Measurements from ENCODE around the gene PAIP2B. TPM values are rescaled to one million over a fixed set of nuclear protein-coding genes. Genes with fewer than 3 reads are reported as not detected.

PAIP2B gene
- total RNA-seq, 1 experiment from 2014 or later, result 1.4 TPM

DNA sequence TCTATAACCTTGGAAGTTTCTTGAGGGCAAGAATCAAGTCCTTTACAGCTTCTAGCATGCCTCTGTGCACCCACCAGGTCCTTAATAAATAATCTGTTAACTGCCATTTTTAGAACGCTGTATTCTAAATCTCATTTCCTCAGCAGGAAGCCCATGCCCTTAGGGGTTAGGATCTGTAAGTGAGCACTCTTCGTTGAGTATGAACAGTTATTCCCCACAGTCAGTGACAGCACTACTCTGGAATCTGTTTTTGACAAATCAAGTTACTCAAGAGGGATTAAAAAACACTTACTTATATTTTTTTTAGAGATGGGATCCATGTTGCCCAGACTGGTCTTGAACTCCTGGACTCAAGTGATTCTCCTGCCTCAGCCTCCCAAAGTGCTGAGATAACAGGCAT is 14.6 kb downstream of the PAIP2B start:
- no peak for DNase-seq (ENCODE audit: low read depth, low spot score)
- H3K9me3 ChIP-seq (ENCODE audit: control insufficient read depth, insufficient read depth, low read depth, low read length), result no peaks in the 10 kb centered on the region
- no peak overlapping the region for H3K4me3 ChIP-seq (ENCODE audit: low read depth in 2 of 2, low read length in 2 of 2)
- peaks cover 11% of the 10 kb centered on the region for H3K27me3 ChIP-seq (ENCODE audit: control insufficient read depth, insufficient read depth, low read length)
- ChIA-PET POLR2A (no interaction called here), CTCF (no interaction called here)
- H3K36me3 ChIP-seq (ENCODE audit: control insufficient read depth, insufficient read depth, low read length), result no peaks in the 10 kb centered on the region
- intact Hi-C loops (cut with micrococcal nuclease; ENCODE audit: unreplicated experiment) (no loop called here), in situ Hi-C loops (cut with HindIII; ENCODE audit: low pct_unique_long_range_greater_than_20kb, low sequenced_read_pairs) (no loop called here)
- TF ChIP-seq, protein P1, sequence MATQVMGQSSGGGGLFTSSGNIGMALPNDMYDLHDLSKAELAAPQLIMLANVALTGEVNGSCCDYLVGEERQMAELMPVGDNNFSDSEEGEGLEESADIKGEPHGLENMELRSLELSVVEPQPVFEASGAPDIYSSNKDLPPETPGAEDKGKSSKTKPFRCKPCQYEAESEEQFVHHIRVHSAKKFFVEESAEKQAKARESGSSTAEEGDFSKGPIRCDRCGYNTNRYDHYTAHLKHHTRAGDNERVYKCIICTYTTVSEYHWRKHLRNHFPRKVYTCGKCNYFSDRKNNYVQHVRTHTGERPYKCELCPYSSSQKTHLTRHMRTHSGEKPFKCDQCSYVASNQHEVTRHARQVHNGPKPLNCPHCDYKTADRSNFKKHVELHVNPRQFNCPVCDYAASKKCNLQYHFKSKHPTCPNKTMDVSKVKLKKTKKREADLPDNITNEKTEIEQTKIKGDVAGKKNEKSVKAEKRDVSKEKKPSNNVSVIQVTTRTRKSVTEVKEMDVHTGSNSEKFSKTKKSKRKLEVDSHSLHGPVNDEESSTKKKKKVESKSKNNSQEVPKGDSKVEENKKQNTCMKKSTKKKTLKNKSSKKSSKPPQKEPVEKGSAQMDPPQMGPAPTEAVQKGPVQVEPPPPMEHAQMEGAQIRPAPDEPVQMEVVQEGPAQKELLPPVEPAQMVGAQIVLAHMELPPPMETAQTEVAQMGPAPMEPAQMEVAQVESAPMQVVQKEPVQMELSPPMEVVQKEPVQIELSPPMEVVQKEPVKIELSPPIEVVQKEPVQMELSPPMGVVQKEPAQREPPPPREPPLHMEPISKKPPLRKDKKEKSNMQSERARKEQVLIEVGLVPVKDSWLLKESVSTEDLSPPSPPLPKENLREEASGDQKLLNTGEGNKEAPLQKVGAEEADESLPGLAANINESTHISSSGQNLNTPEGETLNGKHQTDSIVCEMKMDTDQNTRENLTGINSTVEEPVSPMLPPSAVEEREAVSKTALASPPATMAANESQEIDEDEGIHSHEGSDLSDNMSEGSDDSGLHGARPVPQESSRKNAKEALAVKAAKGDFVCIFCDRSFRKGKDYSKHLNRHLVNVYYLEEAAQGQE (IDR thresholded peaks at IDR 0.05; ENCODE audit: insufficient read depth in 1 of 2, low read depth in 2 of 2, low read length in 1 of 2), result no peak
- TF ChIP-seq, protein P2, sequence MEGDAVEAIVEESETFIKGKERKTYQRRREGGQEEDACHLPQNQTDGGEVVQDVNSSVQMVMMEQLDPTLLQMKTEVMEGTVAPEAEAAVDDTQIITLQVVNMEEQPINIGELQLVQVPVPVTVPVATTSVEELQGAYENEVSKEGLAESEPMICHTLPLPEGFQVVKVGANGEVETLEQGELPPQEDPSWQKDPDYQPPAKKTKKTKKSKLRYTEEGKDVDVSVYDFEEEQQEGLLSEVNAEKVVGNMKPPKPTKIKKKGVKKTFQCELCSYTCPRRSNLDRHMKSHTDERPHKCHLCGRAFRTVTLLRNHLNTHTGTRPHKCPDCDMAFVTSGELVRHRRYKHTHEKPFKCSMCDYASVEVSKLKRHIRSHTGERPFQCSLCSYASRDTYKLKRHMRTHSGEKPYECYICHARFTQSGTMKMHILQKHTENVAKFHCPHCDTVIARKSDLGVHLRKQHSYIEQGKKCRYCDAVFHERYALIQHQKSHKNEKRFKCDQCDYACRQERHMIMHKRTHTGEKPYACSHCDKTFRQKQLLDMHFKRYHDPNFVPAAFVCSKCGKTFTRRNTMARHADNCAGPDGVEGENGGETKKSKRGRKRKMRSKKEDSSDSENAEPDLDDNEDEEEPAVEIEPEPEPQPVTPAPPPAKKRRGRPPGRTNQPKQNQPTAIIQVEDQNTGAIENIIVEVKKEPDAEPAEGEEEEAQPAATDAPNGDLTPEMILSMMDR (IDR thresholded peaks at IDR 0.05), result no peak
- TF ChIP-seq SIN3A (IDR thresholded peaks at IDR 0.05; ENCODE audit: borderline replicate concordance, insufficient read depth, low read depth, low read length), result no peak
- TF ChIP-seq TCF7L2 (IDR thresholded peaks at IDR 0.05; ENCODE audit: low read depth, low read length), result no peak
- TF ChIP-seq POLR2AphosphoS5 (IDR thresholded peaks at IDR 0.05; ENCODE audit: low read depth, low read length), result no peak
- H3K27ac ChIP-seq (ENCODE audit: low read length), result no peak overlapping the region
- ATAC-seq, result no peak
- no peaks in the 10 kb centered on the region for H3K4me1 ChIP-seq (ENCODE audit: control insufficient read depth, insufficient read depth, low read length)
- BruUV-seq (replicated peaks), result no TSS peak

DNA sequence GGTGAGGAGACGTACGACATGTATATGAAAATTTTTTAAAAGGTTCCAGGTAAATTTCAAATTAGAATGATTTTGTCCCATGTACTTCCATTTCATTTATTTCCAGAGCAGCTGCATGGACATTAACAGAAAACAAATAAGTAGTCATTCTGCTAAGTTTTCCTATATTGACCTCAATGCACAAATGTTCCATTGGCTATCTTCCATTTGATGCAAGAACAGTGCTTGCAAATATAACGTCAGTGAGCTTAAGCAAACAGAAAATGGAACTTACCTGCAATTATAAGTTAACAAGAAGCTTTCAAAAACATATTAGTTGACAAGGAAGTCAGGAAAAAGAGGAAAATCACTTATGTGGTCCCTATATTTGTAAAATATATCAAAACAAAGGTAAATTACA is 16.6 kb downstream of the PAIP2B start:
- BruUV-seq (replicated peaks), result no TSS peak

More for the DNA sequence above, 16.6 kb downstream of the PAIP2B start:
- Histone ChIP-seq H3K27ac (ENCODE audit: low read length) (no peak overlapping the region), H3K9me3 (ENCODE audit: control insufficient read depth, insufficient read depth, low read depth, low read length) (no peaks in the 10 kb centered on the region), H3K4me3 (ENCODE audit: low read depth in 2 of 2, low read length in 2 of 2) (no peak overlapping the region), H3K4me1 (ENCODE audit: control insufficient read depth, insufficient read depth, low read length) (no peaks in the 10 kb centered on the region), H3K27me3 (ENCODE audit: control insufficient read depth, insufficient read depth, low read length) (peaks cover 17% of the 10 kb centered on the region), H3K36me3 (ENCODE audit: control insufficient read depth, insufficient read depth, low read length) (no peaks in the 10 kb centered on the region)
- POLR2A ChIA-PET, result no interaction called here
- intact Hi-C loops (cut with micrococcal nuclease; ENCODE audit: unreplicated experiment), result no loop called here
- TF ChIP-seq, protein P2 (IDR thresholded peaks at IDR 0.05), result no peak
- no peak for TF ChIP-seq POLR2AphosphoS5 (IDR thresholded peaks at IDR 0.05; ENCODE audit: low read depth, low read length)
- TF ChIP-seq TCF7L2 (IDR thresholded peaks at IDR 0.05; ENCODE audit: low read depth, low read length), result no peak
- no peak for TF ChIP-seq SIN3A (IDR thresholded peaks at IDR 0.05; ENCODE audit: borderline replicate concordance, insufficient read depth, low read depth, low read length)
- TF ChIP-seq, protein P1 (IDR thresholded peaks at IDR 0.05; ENCODE audit: insufficient read depth in 1 of 2, low read depth in 2 of 2, low read length in 1 of 2), result no peak
- ATAC-seq (no peak), DNase-seq (ENCODE audit: low read depth, low spot score) (no peak)
- in situ Hi-C loops (cut with HindIII; ENCODE audit: low pct_unique_long_range_greater_than_20kb, low sequenced_read_pairs), result no loop called here
- CTCF ChIA-PET, result interaction anchor here (0.6 kb wide), 1 partner anchor 32 kb away, joined by 3 read pairs; no protein-coding TSS in a partner anchor

All from Panc1 (cell line).